B cell (primary cell): Measurements from ENCODE around the gene SRPK1. TPM values are rescaled to one million over a fixed set of nuclear protein-coding genes. Genes with fewer than 3 reads are reported as not detected.

Experiments used
- ATAC-seq: fragments of 200-7000 bp; cut with Tn5 transposase; one replicate; pipeline ENCODE4 v1.10.0; 2021; ENCODE audit warnings: low read depth, mild to moderate bottlenecking, moderate number of reproducible peaks, moderate library complexity
- CTCF ChIA-PET: fragments of 350-600 bp; sonication (Branson Sonifier 250); formaldehyde crosslinking; loops from one replicate; lab custom pipeline; 2021; ENCODE audit warnings: antibody characterized with exemption, inconsistent platforms; lab: Charles Lee
- POLR2A ChIA-PET: fragments of 350-600 bp; sonication (Branson Sonifier 250); formaldehyde crosslinking; loops from one replicate; lab custom pipeline; 2021; ENCODE audit warnings: antibody characterized with exemption; lab: Charles Lee
- DNase-seq: peaks from one replicate; pipeline ENCODE4 v3.0.0; 2013
- H2AFZ ChIP-seq: 2 replicates; pipeline ENCODE4 v1.6.1; 2012; ENCODE audit warnings: mild to moderate bottlenecking, low read depth, low read length; ENCODE audit not compliant: insufficient read depth, poor library complexity, severe bottlenecking
- H3K27ac ChIP-seq, 2 donors: 1 replicate in 1 of 2; 2 replicates in 1 of 2; pipeline ENCODE4 v1.5.1; 2012 to 2013; ENCODE audit warnings: low read length in 2 of 2, mild to moderate bottlenecking in 2 of 2, moderate library complexity in 1 of 2
- H3K27me3 ChIP-seq, 4 experiments: fragments of 200-600 bp in 1 of 4; sonication (generic) in 1 of 4; replicated peaks in 1 of 4; 1 replicate in 2 of 4; 2 replicates in 2 of 4; pipeline versions ENCODE4 v1.6.1 to v1.7.0; 2013 to 2016; ENCODE audit warnings: low read length in 3 of 4, mild to moderate bottlenecking in 2 of 4, mixed read lengths in 1 of 4, moderate library complexity in 1 of 4; ENCODE audit not compliant: insufficient read depth in 4 of 4, control insufficient read depth in 3 of 4; ENCODE audit errors: control extremely low read depth in 1 of 4
- H3K36me3 ChIP-seq, 2 experiments: replicated peaks in 1 of 2; 1 replicate in 1 of 2; 2 replicates in 1 of 2; pipeline versions ENCODE4 v1.6.1 to v1.7.1; 2013; ENCODE audit warnings: low read length in 1 of 2; ENCODE audit not compliant: insufficient read depth in 2 of 2, control insufficient read depth in 1 of 2; ENCODE audit errors: control extremely low read depth in 1 of 2, extremely low read depth in 1 of 2
- H3K4me1 ChIP-seq, 2 donors: fragments of 200-600 bp in 1 of 2; sonication (generic) in 1 of 2; 1 replicate in 1 of 2; 2 replicates in 1 of 2; pipeline versions ENCODE4 v1.5.1 to v1.6.1; 2013 to 2017; ENCODE audit warnings: low read length in 2 of 2; ENCODE audit not compliant: control insufficient read depth in 2 of 2, insufficient read depth in 2 of 2
- H3K4me2 ChIP-seq: replicated peaks from 2 replicates; pipeline ENCODE3; 2012; ENCODE audit warnings: mild to moderate bottlenecking, low read depth, low read length; ENCODE audit not compliant: poor library complexity, severe bottlenecking
- H3K4me3 ChIP-seq, 5 experiments: fragments of 200-600 bp in 1 of 5; sonication (generic) in 1 of 5; 1 replicate in 3 of 5; 2 replicates in 2 of 5; pipeline versions ENCODE4 v1.5.1 to v1.7.0; 2011 to 2016; ENCODE audit warnings: low read length in 4 of 5, mild to moderate bottlenecking in 4 of 5, low read depth in 2 of 5, control low read depth in 1 of 5, moderate library complexity in 1 of 5; ENCODE audit not compliant: insufficient read depth in 1 of 5; ENCODE audit errors: control extremely low read depth in 1 of 5, extremely low read depth in 1 of 5
- H3K79me2 ChIP-seq: fragments of 200-600 bp; sonication (generic); one replicate; pipeline ENCODE4 v1.6.0; 2016; ENCODE audit warnings: low read length; ENCODE audit not compliant: control insufficient read depth, insufficient read depth
- H3K9ac ChIP-seq: fragments of 200-600 bp; sonication (generic); 2 replicates; pipeline ENCODE4 v1.6.1; 2017; ENCODE audit warnings: mild to moderate bottlenecking, low read length, moderate library complexity
- H3K9me3 ChIP-seq, 3 donors: one replicate each; pipeline versions ENCODE4 v1.6.1 to v1.7.1; 2013; ENCODE audit warnings: low read length in 2 of 3; ENCODE audit not compliant: control insufficient read depth in 2 of 3, insufficient read depth in 1 of 3; ENCODE audit errors: control extremely low read depth in 1 of 3
- H4K20me1 ChIP-seq: 2 replicates; pipeline ENCODE4 v1.6.0; 2012; ENCODE audit warnings: mild to moderate bottlenecking, low read length; ENCODE audit not compliant: insufficient read depth, control insufficient read depth, poor library complexity, severe bottlenecking
- H3K27ac Mint-ChIP-seq: one replicate; pipeline ENCODE4 v1.8.0; 2021; ENCODE audit warnings: mixed read lengths
- H3K27me3 Mint-ChIP-seq: one replicate; pipeline ENCODE4 v1.8.0; 2021; ENCODE audit warnings: mixed read lengths
- H3K4me1 Mint-ChIP-seq: one replicate; pipeline ENCODE4 v1.8.0; 2021; ENCODE audit warnings: mixed read lengths
- H3K4me3 Mint-ChIP-seq: one replicate; pipeline ENCODE4 v1.8.0; 2021; ENCODE audit warnings: mixed read lengths
- H3K9me3 Mint-ChIP-seq: one replicate; pipeline ENCODE4 v1.8.0; 2022; ENCODE audit warnings: mixed read lengths; ENCODE audit not compliant: insufficient read depth
- EZH2 ChIP-seq: IDR thresholded peaks from 2 replicates; pipeline ENCODE4 v1.6.1; 2012; ENCODE audit warnings: borderline replicate concordance, low read depth, mild to moderate bottlenecking, moderate library complexity, low read length; ENCODE audit not compliant: insufficient read depth, poor library complexity, severe bottlenecking
- WGBS: methylation state at CpG from one replicate; pipeline ENCODE4 v1.1.5; 2013; ENCODE audit warnings: missing lambda C conversion rate; ENCODE audit not compliant: insufficient coverage; 5-methylcytosine and 5-hydroxymethylcytosine counted together
- intact Hi-C: fragments of 100-400 bp; cut with micrococcal nuclease; formaldehyde crosslinking; loops from one replicate; pipeline ENCODE4 v1.10.0; 2022
- polyA plus RNA-seq: library from polyadenylated mRNA; depleted of rRNA; stranded (reverse); fragments of >200 nt; gene quantifications from 2 replicates; pipeline ENCODE4 v1.2.3, GENCODE V29; 2012
- total RNA-seq, 2 donors: library from RNA; stranded (reverse); fragments of 120-200 nt in 1 of 2; gene quantifications; 1 replicate in 1 of 2; 2 replicates in 1 of 2; pipeline versions ENCODE4 v1.2.3 to v1.2.4, GENCODE V29; 2013 to 2022
- TF ChIP-seq, protein P1 (sequence below): fragments of 200-600 bp; IDR thresholded peaks from one replicate; pipeline ENCODE4 v1.8.0; 2022; ENCODE audit warnings: antibody characterized with exemption, mild to moderate bottlenecking

The SRPK1 gene
- total and polyA plus RNA-seq, 2 donors (not counting 1 experiment from before 2014, with no cell fraction given): 9.7 to 53.3 TPM

DNA sequence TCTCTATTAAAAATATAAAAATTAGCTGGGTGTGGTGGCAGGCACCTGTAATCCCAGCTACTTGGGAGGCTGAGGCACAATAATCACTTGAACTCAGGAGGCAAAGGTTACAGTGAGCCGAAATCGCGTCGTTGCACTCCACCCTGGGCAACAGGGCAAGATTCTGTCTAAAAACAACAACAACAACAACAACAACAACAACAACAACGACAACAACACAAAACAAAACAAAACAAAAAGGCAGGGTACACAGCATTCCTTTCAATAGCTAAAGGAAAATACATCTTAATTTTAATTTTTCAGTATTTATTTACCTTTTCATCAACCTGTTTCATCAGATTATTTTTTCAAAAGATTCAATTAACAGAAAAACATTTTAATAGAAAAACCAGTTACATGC, 28.4 kb downstream of the SRPK1 start:
- ATAC-seq (no peak), DNase-seq (no peak)
- WGBS: 94% methylated on average over 3 of the region's 5 CpGs
- H3K4me3 ChIP-seq: no peak overlapping the region
- Mint-ChIP-seq H3K27me3 (no peaks in the 10 kb centered on the region), H3K4me3 (no peak overlapping the region), H3K4me1 (peaks cover 21% of the 10 kb centered on the region), H3K27ac (no peak overlapping the region), H3K9me3 (no peaks in the 10 kb centered on the region)
- no peaks in the 10 kb centered on the region for H3K9me3 ChIP-seq
- TF ChIP-seq EZH2: no peak
- TF ChIP-seq, protein P1, sequence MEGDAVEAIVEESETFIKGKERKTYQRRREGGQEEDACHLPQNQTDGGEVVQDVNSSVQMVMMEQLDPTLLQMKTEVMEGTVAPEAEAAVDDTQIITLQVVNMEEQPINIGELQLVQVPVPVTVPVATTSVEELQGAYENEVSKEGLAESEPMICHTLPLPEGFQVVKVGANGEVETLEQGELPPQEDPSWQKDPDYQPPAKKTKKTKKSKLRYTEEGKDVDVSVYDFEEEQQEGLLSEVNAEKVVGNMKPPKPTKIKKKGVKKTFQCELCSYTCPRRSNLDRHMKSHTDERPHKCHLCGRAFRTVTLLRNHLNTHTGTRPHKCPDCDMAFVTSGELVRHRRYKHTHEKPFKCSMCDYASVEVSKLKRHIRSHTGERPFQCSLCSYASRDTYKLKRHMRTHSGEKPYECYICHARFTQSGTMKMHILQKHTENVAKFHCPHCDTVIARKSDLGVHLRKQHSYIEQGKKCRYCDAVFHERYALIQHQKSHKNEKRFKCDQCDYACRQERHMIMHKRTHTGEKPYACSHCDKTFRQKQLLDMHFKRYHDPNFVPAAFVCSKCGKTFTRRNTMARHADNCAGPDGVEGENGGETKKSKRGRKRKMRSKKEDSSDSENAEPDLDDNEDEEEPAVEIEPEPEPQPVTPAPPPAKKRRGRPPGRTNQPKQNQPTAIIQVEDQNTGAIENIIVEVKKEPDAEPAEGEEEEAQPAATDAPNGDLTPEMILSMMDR: no peak
- peaks cover 10% of the 10 kb centered on the region for H4K20me1 ChIP-seq
- intact Hi-C loops: no loop called here
- peaks cover 37% of the 10 kb centered on the region for H3K79me2 ChIP-seq
- no peak overlapping the region for H3K4me2 ChIP-seq
- no peak overlapping the region for H2AFZ ChIP-seq
- POLR2A ChIA-PET: no interaction called here
- peaks cover 0 to 10% of the 10 kb centered on the region in 2 experiments for H3K36me3 ChIP-seq
- H3K27ac ChIP-seq: no peak overlapping the region
- CTCF ChIA-PET: no interaction called here
- H3K27me3 ChIP-seq: no peaks in the 10 kb centered on the region
- no peak overlapping the region for H3K9ac ChIP-seq
- H3K4me1 ChIP-seq: no peaks in the 10 kb centered on the region

DNA sequence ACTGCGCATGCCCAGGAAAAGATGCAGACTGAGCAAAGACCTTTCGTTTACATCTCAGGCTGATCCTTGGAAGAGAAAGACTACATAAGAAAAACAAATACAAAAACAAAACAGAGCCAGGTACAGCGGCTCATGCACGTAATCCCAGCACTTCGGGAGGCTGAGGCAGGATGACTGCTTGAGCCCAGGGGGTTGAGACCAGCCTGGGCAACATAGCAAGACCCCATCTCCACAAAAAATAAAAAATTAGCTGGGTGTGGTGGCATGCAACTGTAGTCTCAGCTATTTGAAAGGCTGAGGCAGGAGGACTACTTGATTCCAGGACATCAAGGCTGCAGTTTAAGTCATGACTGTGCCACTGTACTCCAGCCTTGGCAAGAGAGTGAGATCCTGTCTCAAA, 41.7 kb downstream of the SRPK1 start:
- intact Hi-C loops: no loop called here

More for the DNA sequence above, 41.7 kb downstream of the SRPK1 start:
- Mint-ChIP-seq H3K9me3 (peaks cover 15% of the 10 kb centered on the region), H3K27ac (no peak overlapping the region), H3K4me3 (no peak overlapping the region), H3K27me3 (no peaks in the 10 kb centered on the region), H3K4me1 (no peaks in the 10 kb centered on the region)
- no peaks in the 10 kb centered on the region for H4K20me1 ChIP-seq
- DNase-seq (no peak), ATAC-seq (no peak)
- 100% methylated on average over 1 of the region's 5 CpGs for WGBS
- H3K9me3 ChIP-seq: peaks cover 5 to 32% (median 14%) of the 10 kb centered on the region in 3 donors
- H3K9ac ChIP-seq: no peak overlapping the region
- H3K4me1 ChIP-seq: no peaks in the 10 kb centered on the region
- H3K36me3 ChIP-seq: peaks cover 9 to 14% of the 10 kb centered on the region in 2 experiments
- POLR2A ChIA-PET: no interaction called here
- H3K27ac ChIP-seq: no peak overlapping the region
- H3K79me2 ChIP-seq: no peaks in the 10 kb centered on the region
- H2AFZ ChIP-seq: no peak overlapping the region
- H3K4me2 ChIP-seq: no peak overlapping the region
- H3K27me3 ChIP-seq: no peaks in the 10 kb centered on the region
- H3K4me3 ChIP-seq: no peak overlapping the region
- TF ChIP-seq EZH2: no peak
- TF ChIP-seq, protein P1: no peak
- CTCF ChIA-PET: no interaction called here
